ENCODE data around the gene TRPV4. TPM values are rescaled to one million over a fixed set of nuclear protein-coding genes. Genes with fewer than 3 reads are reported as not detected.

Gene TRPV4
- total and polyA plus RNA-seq, 2 donors from 2014 or later: 6.0 to 24.5 TPM

- Histone ChIP-seq H3K36me3 (ENCODE audit: control insufficient read depth in 2 of 3, insufficient read depth in 3 of 3, low read length in 3 of 3) (no peaks in the 10 kb centered on the region), H3K4me1 (ENCODE audit: control insufficient read depth in 2 of 3, insufficient read depth in 2 of 3, low read depth in 1 of 3, low read length in 3 of 3) (peaks cover 0 to 5% (median 3%) of the 10 kb centered on the region in 3 donors), H3K9ac (ENCODE audit: low read length in 3 of 3) (no peak overlapping the region), H3K4me3 (ENCODE audit: low read length in 3 of 3) (no peak overlapping the region), H3K27ac (ENCODE audit: low read depth in 2 of 2, low read length in 2 of 2) (no peak overlapping the region), H3K9me3 (ENCODE audit: control insufficient read depth in 2 of 3, insufficient read depth in 1 of 3, low read length in 3 of 3) (no peaks in the 10 kb centered on the region), H3K27me3 (ENCODE audit: control insufficient read depth, insufficient read depth, low read length) (no peaks in the 10 kb centered on the region)
- no peak for DNase-seq
- intact Hi-C loops (cut with DNase I): no loop called here
- no peak for TF ChIP-seq CTCF (IDR thresholded peaks at IDR 0.05; ENCODE audit: borderline replicate concordance, extremely low read depth, insufficient read depth)
- no peak for FAIRE-seq
These were observed 14.0 kb upstream of the TRPV4 start for GRCh38 chr12:109847142-109847735.

DNA sequence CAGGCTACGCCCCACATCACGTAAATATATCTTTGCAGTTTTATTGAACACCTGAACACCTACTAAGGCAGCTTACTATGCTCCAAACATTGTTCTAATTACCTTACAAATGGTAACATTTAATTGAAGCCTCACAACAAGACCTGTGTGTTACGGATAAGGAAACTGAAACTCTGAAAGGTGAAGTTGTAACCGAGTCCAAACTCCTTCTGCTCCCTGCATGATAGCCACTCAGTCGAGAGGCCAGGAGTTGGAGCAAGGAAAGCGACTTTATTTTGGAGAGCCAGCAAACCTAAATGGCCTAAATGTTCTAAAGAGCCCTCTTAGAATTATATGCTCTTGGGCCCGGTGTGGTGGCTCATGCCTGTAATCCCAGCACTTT lies 12.6 kb upstream of the TRPV4 start:
- intact Hi-C loops (cut with DNase I): no loop called here
- Histone ChIP-seq H3K36me3 (ENCODE audit: control insufficient read depth in 2 of 3, insufficient read depth in 3 of 3, low read length in 3 of 3) (no peaks in the 10 kb centered on the region), H3K27me3 (ENCODE audit: control insufficient read depth, insufficient read depth, low read length) (no peaks in the 10 kb centered on the region), H3K9me3 (ENCODE audit: control insufficient read depth in 2 of 3, insufficient read depth in 1 of 3, low read length in 3 of 3) (no peaks in the 10 kb centered on the region), H3K27ac (ENCODE audit: low read depth in 2 of 2, low read length in 2 of 2) (no peak overlapping the region), H3K4me3 (ENCODE audit: low read length in 3 of 3) (peak overlapping the region in 2 of 3 donors; percentile 32 to 41), H3K9ac (ENCODE audit: low read length in 3 of 3) (peak overlapping the region in 1 of 3 donors; percentile 52), H3K4me1 (ENCODE audit: control insufficient read depth in 2 of 3, insufficient read depth in 2 of 3, low read depth in 1 of 3, low read length in 3 of 3) (peaks cover 0 to 5% (median 3%) of the 10 kb centered on the region in 3 donors)
- no peak for FAIRE-seq
- no peak for TF ChIP-seq CTCF (IDR thresholded peaks at IDR 0.05; ENCODE audit: borderline replicate concordance, extremely low read depth, insufficient read depth)
- DNase-seq: no peak

DNA sequence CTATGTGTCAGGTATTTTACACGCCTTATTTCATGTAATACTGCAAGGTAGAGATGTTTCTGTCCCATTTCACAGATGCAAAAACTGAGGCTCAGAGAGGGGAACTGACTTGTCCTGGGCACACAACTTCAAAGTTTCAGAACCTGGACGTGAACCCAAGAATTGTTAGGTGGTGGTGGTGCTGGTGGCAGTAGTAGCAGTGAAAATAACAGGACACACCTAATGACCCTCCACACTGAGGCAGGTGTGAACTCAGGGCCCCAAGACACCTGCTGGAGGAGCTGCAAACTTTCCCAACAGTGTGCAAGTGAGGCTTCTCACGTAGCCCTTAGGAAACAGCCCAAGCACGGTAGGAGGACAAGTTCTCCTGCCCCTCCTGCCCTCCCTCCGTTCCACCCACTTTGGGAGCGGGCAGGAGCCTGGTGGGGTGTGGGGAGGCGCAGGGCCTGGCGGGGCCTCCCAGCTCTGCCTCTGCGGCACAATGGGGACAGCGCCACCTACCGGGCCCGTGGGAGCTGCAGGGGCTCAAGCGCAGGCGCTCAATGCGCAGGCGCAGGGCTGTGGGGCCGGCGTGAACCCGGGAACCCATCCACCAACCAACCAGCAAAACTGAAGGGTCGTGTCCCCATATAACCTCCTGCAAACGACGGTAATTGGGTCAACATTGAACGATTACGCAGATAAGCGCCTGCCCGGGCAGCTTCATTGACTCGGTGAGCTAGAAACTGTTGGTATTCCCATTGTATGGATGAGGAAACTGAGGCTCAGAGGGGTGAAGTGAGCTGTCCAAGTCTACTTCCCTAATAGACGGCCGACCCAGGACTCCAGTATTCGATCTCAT lies 12.0 kb upstream of the TRPV4 start:
- Histone ChIP-seq H3K9ac (ENCODE audit: low read length in 3 of 3) (peak overlapping the region in 2 of 3 donors; percentile 52 to 73), H3K4me1 (ENCODE audit: control insufficient read depth in 2 of 3, insufficient read depth in 2 of 3, low read depth in 1 of 3, low read length in 3 of 3) (peaks cover 0 to 5% (median 3%) of the 10 kb centered on the region in 3 donors), H3K27me3 (ENCODE audit: control insufficient read depth, insufficient read depth, low read length) (no peaks in the 10 kb centered on the region), H3K9me3 (ENCODE audit: control insufficient read depth in 2 of 3, insufficient read depth in 1 of 3, low read length in 3 of 3) (no peaks in the 10 kb centered on the region), H3K27ac (ENCODE audit: low read depth in 2 of 2, low read length in 2 of 2) (no peak overlapping the region), H3K4me3 (ENCODE audit: low read length in 3 of 3) (peak overlapping the region; percentile 32 to 44 (median 41)), H3K36me3 (ENCODE audit: control insufficient read depth in 2 of 3, insufficient read depth in 3 of 3, low read length in 3 of 3) (no peaks in the 10 kb centered on the region)
- intact Hi-C loops (cut with DNase I): loop anchor here (5.0 kb wide), 1 partner anchor 38 kb away; no protein-coding TSS in a partner anchor
- FAIRE-seq (no peak), DNase-seq (peak; percentile 91 to 93 (median 92))
- TF ChIP-seq CTCF (IDR thresholded peaks at IDR 0.05; ENCODE audit: borderline replicate concordance, extremely low read depth, insufficient read depth): peak; percentile 96

Measured in kidney (tissue), 14 donors.